ENCODE data around the gene KCNQ4. TPM values are rescaled to one million over a fixed set of nuclear protein-coding genes. Genes with fewer than 3 reads are reported as not detected.
A peak's percentile ranks its signal among the peaks of the same experiment; 100 is the strongest.

The KCNQ4 gene
- total and polyA plus RNA-seq, 2 of the 8 experiments (the other 6 are each of a cell fraction or from before 2014, with no cell fraction given) = 2.2 to 3.9 TPM

DNA sequence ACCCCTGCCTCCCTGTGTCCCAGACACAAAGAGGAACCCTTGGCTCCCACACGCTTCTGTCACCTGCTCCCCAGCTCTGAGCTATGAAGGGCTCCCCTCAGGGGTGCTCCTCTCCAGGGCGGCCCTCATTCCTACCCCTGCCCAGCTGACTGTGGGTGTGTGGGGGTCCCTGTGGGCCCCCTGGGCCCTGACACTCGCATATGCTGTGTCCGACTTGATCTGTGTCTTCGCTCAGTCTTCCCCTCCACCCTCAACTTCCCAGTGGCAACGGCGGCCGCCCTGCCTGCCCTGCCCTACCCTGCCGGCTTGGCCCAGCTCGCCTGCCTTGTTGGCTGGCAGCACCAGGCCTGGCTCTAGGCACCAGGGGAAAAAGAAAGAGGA, 1.2 kb downstream of the KCNQ4 start:
- Histone ChIP-seq H2BK5ac (ENCODE audit: low read depth, low read length) (no peak overlapping the region), H3K56ac (replicated peaks; ENCODE audit: insufficient read length, low read depth, low read length) (no peak overlapping the region), H3K4ac (replicated peaks; ENCODE audit: insufficient read length, low read depth, low read length) (no peak overlapping the region), H2BK12ac (ENCODE audit: low read depth, low read length) (no peak overlapping the region), H3K36me3 (ENCODE audit: control insufficient read depth in 2 of 4, insufficient read depth in 4 of 4, low read length in 3 of 4) (no peaks in the 10 kb centered on the region), H3K4me2 (ENCODE audit: insufficient read depth in 1 of 2, low read depth in 2 of 2, low read length in 2 of 2) (peak overlapping the region; percentile 81 to 97; a peak in 3 of 4 replicates), H3K79me1 (ENCODE audit: low read depth, low read length) (no peaks in the 10 kb centered on the region), H2AK5ac (ENCODE audit: low read depth, low read length) (no peak overlapping the region), H3K23ac (ENCODE audit: insufficient read length) (no peak overlapping the region), H3K27ac (ENCODE audit: low read depth, low read length) (no peak overlapping the region), H4K8ac (ENCODE audit: extremely low read depth, insufficient read depth, low read length) (no peak overlapping the region; the same call in 1 of the 2 replicates), H3K23me2 (ENCODE audit: low read depth, low read length) (peaks cover 21% of the 10 kb centered on the region; the same call in 1 of the 2 replicates), H3K18ac (ENCODE audit: extremely low read depth, low read length) (peak overlapping the region; percentile 32; the same call in 1 of the 2 replicates), H3K9ac (replicated peaks in 1 of 4; ENCODE audit: extremely low read depth in 1 of 4, low read depth in 3 of 4, low read length in 3 of 4) (no peak overlapping the region), H4K91ac (replicated peaks; ENCODE audit: insufficient read length, low read length) (no peak overlapping the region), H2AFZ (ENCODE audit: low read length) (no peak overlapping the region), H2BK20ac (ENCODE audit: low read length) (no peak overlapping the region), H3K9me3 (ENCODE audit: insufficient read depth in 2 of 2, low read depth in 1 of 2, low read length in 1 of 2) (no peaks in the 10 kb centered on the region), H4K5ac (ENCODE audit: insufficient read length, low read depth, low read length) (no peak overlapping the region), H4K20me1 (replicated peaks in 1 of 2; ENCODE audit: control insufficient read depth in 1 of 2, insufficient read depth in 2 of 2, low read length in 2 of 2) (peaks cover 2 to 7% of the 10 kb centered on the region in 2 experiments), H2BK15ac (ENCODE audit: low read length) (no peak overlapping the region), H3K4me3 (ENCODE audit: extremely low read depth in 1 of 4, insufficient read depth in 2 of 4, low read depth in 3 of 4, low read length in 4 of 4) (peak overlapping the region in 1 of 4 experiments; percentile 58; a peak in 2 of 8 replicates), H3K27me3 (replicated peaks in 1 of 4; ENCODE audit: control insufficient read depth in 3 of 4, extremely low read depth in 1 of 4, insufficient read depth in 3 of 4, low read length in 3 of 4) (peaks cover 0 to 35% (median 27%) of the 10 kb centered on the region in 4 experiments; a peak in 6 of 7 replicates), H3K4me1 (replicated peaks in 1 of 4; ENCODE audit: control insufficient read depth in 3 of 4, insufficient read depth in 4 of 4, low read length in 3 of 4) (peaks cover 0 to 20% (median 17%) of the 10 kb centered on the region in 4 experiments; a peak in 6 of 7 replicates), H3K79me2 (ENCODE audit: control insufficient read depth in 1 of 2, insufficient read depth in 2 of 2, low read length in 2 of 2) (no peaks in the 10 kb centered on the region), H3K14ac (ENCODE audit: insufficient read length) (no peak overlapping the region), H2BK120ac (replicated peaks; ENCODE audit: low read depth, low read length) (no peak overlapping the region)
- 71% methylated on average over 10 of the region's 10 CpGs; no CpG with 5 or more reads in 1 of the 2 experiments for WGBS, 2 experiments (ENCODE audit: extremely low coverage in 1 of 2, insufficient coverage in 1 of 2, insufficient read length in 1 of 2, insufficient replicate concordance in 2 of 2, low coverage in 1 of 2, low lambda C conversion rate in 2 of 2, missing lambda C conversion rate in 1 of 2)
- ChIA-PET CTCF (ENCODE audit: partially characterized antibody) (interaction anchor here (1.4 to 24.5 kb wide), 3 partner anchors 8 to 65 kb away, joined by 3 to 325 read pairs (median 4); no protein-coding TSS in a partner anchor), POLR2A (ENCODE audit: partially characterized antibody) (interaction anchor here (0.5 to 1.2 kb wide), 5 partner anchors 9 to 648 kb away, joined by 3 to 4 read pairs (median 3); partner anchors contain the start of gene CITED4)
- DNase-seq (ENCODE audit: low read depth in 1 of 2, low spot score in 2 of 2) (peak in 1 of 2 experiments; percentile 63), FAIRE-seq (no peak)
- TF ChIP-seq SIN3A (conservative IDR thresholded peaks at IDR 0.05 in 1 of 2, IDR thresholded peaks at IDR 0.05 in 1 of 2; ENCODE audit: low read depth in 1 of 2, low read length in 2 of 2) = 0 out of 4 replicates have a peak, but pooled peaks of 1 of the 2 experiments have one; percentile 5
- no peak for TF ChIP-seq BRCA1 (IDR thresholded peaks at IDR 0.05; ENCODE audit: low read depth, low read length)
- TF ChIP-seq ASH2L (IDR thresholded peaks at IDR 0.05; ENCODE audit: low read length) = no peak
- TF ChIP-seq EZH2 (IDR thresholded peaks at IDR 0.05; ENCODE audit: low read depth, low read length, severe bottlenecking) = no peak
- TF ChIP-seq RFX5 (IDR thresholded peaks at IDR 0.05; ENCODE audit: borderline replicate concordance, low read depth, low read length) = no peak
